Hair follicle dermal papilla cell (primary cell): ENCODE data around the gene FBXL19. TPM values are rescaled to one million over a fixed set of nuclear protein-coding genes. Genes with fewer than 3 reads are reported as not detected.

Experiments
- small RNA-seq: library from RNA; depleted of rRNA; stranded (forward); fragments of <200 nt; gene quantifications from one replicate; pipeline ENCODE3, GENCODE V24; 2012
- total RNA-seq: library from RNA; depleted of rRNA; stranded (reverse); fragments of >200 nt; gene quantifications from 2 replicates; pipeline ENCODE4 v1.2.3, GENCODE V29; 2012

Gene FBXL19
- total RNA-seq: 18.6 and 19.5 TPM in 2 replicates

GRCh38 chr16:30923554-30924075 is at the start of gene FBXL19:
FBXL19 (plus strand) TSS chr16:30923572; CDS start chr16:30925755, 2,183 bp downstream.

GRCh38 chr16:30893744-30894539 is 29.4 kb upstream of the FBXL19 start, which contains the start of gene BCL7C:
BCL7C (minus strand) TSS chr16:30894077; CDS start chr16:30893944, 133 bp downstream.

GRCh38 chr16:30896261-30896888 is 27.0 kb upstream of the FBXL19 start, which contains the start of gene CTF1:
CTF1 (plus strand) TSS chr16:30896614; CDS start chr16:30896644, 30 bp downstream.

GRCh38 chr16:30948667-30949649 is 25.6 kb downstream of the FBXL19 start, which contains the start of gene ORAI3:
ORAI3 (plus strand) TSS chr16:30949068; CDS start chr16:30949290, 222 bp downstream.

GRCh38 chr16:30957456-30958174 is 34.2 kb downstream of the FBXL19 start, which contains the start of gene SETD1A:
SETD1A (plus strand) TSS chr16:30957754; CDS start chr16:30958732, 978 bp downstream.

GRCh38 chr16:30984669-30985400 is 61.5 kb downstream of the FBXL19 start, which contains the start of gene HSD3B7:
HSD3B7 (plus strand) TSS chr16:30985207; CDS start chr16:30985659, 452 bp downstream.

Small RNA genes within 50 kb of the gene (small RNA-seq; reads per million reads assigned to genes)
- gene AC135048.1: not detected
- not detected for gene MIR4519
- not detected for gene MIR762

Other genes with a start within 250 kb of the FBXL19 start
- 25.3 and 28.7 TPM in 2 replicates for gene SRCAP, start 224.4 kb upstream of the FBXL19 start, total RNA-seq
- gene PHKG2, start 175.1 kb upstream of the FBXL19 start, total RNA-seq: 21.1 and 22.3 TPM in 2 replicates
- gene CFAP119, start 161.5 kb upstream of the FBXL19 start, total RNA-seq: 0.36 and 0.49 TPM in 2 replicates
- gene RNF40, start 161.2 kb upstream of the FBXL19 start, total RNA-seq: 93.1 and 102 TPM in 2 replicates
- 20.9 and 22.2 TPM in 2 replicates for gene ZNF629, start 136.4 kb upstream of the FBXL19 start, total RNA-seq
- gene BCL7C, start 29.5 kb upstream of the FBXL19 start, total RNA-seq: 37.0 and 41.7 TPM in 2 replicates
- 3.5 and 5.8 TPM in 2 replicates for gene CTF1, start 27.0 kb upstream of the FBXL19 start, total RNA-seq
- gene ORAI3, start 25.5 kb downstream of the FBXL19 start, total RNA-seq: 34.2 and 43.0 TPM in 2 replicates
- gene SETD1A, start 34.2 kb downstream of the FBXL19 start, total RNA-seq: 2.7 and 8.1 TPM in 2 replicates
- gene HSD3B7, start 61.6 kb downstream of the FBXL19 start, total RNA-seq: 52.1 and 60.4 TPM in 2 replicates
- 0.97 and 2.3 TPM in 2 replicates for gene STX1B, start 87.1 kb downstream of the FBXL19 start, total RNA-seq
- gene STX4, start 110.0 kb downstream of the FBXL19 start, total RNA-seq: 17.4 and 22.0 TPM in 2 replicates
- 31.3 and 34.0 TPM in 2 replicates for gene ZNF668, start 150.7 kb downstream of the FBXL19 start, total RNA-seq
- 19.6 and 20.4 TPM in 2 replicates for gene ZNF646, start 150.8 kb downstream of the FBXL19 start, total RNA-seq
- gene PRSS53, start 165.4 kb downstream of the FBXL19 start, total RNA-seq: 4.2 and 5.5 TPM in 2 replicates
- 105 and 137 TPM in 2 replicates for gene VKORC1, start 171.2 kb downstream of the FBXL19 start, total RNA-seq
- gene BCKDK, start 184.8 kb downstream of the FBXL19 start, total RNA-seq: 34.4 and 36.1 TPM in 2 replicates
- gene KAT8, start 194.1 kb downstream of the FBXL19 start, total RNA-seq: 33.2 and 35.9 TPM in 2 replicates
- 0.16 TPM in 1 of 2 replicates, not detected in the other for gene PRSS8, start 212.2 kb downstream of the FBXL19 start, total RNA-seq
- 2.1 TPM in 1 of 2 replicates, not detected in the other for gene PRSS36, start 226.5 kb downstream of the FBXL19 start, total RNA-seq